Measurements from ENCODE around the gene FMR1. TPM values are rescaled to one million over a fixed set of nuclear protein-coding genes. Genes with fewer than 3 reads are reported as not detected.

Gene FMR1
- total RNA-seq, 1 donor from 2014 or later: 45.4 TPM

DNA sequence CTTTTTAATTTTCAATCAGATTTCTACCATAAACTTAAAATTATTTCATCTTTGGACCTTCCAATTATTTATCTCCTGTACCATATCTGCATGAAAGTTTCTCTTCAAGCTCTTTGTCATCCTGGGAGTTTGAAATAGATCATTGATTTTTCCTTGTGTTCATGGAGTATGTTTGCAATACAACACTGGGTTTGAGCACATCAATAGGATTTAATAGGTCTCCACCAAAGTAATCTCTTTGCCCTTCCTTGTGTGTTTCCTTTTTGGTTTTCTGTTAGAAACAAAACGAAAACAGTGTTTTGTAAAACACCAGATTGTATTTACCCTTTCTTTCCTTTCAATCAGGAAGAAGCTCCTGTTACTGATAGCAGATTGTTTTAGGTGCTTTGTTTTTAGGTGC lies 11.9 kb downstream of the FMR1 start:
- Mint-ChIP-seq H3K27ac (ENCODE audit: unreplicated experiment) (no peak overlapping the region), H3K27me3 (ENCODE audit: unreplicated experiment) (no peaks in the 10 kb centered on the region), H3K4me1 (ENCODE audit: low read depth, unreplicated experiment) (peaks cover 6% of the 10 kb centered on the region), H3K9me3 (ENCODE audit: unreplicated experiment) (no peaks in the 10 kb centered on the region), H3K4me3 (ENCODE audit: unreplicated experiment) (no peak overlapping the region), H3K36me3 (ENCODE audit: unreplicated experiment) (no peaks in the 10 kb centered on the region)
- no peak for DNase-seq
- TF ChIP-seq, protein P1, sequence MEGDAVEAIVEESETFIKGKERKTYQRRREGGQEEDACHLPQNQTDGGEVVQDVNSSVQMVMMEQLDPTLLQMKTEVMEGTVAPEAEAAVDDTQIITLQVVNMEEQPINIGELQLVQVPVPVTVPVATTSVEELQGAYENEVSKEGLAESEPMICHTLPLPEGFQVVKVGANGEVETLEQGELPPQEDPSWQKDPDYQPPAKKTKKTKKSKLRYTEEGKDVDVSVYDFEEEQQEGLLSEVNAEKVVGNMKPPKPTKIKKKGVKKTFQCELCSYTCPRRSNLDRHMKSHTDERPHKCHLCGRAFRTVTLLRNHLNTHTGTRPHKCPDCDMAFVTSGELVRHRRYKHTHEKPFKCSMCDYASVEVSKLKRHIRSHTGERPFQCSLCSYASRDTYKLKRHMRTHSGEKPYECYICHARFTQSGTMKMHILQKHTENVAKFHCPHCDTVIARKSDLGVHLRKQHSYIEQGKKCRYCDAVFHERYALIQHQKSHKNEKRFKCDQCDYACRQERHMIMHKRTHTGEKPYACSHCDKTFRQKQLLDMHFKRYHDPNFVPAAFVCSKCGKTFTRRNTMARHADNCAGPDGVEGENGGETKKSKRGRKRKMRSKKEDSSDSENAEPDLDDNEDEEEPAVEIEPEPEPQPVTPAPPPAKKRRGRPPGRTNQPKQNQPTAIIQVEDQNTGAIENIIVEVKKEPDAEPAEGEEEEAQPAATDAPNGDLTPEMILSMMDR (IDR thresholded peaks at IDR 0.05; ENCODE audit: partially characterized antibody, unreplicated experiment): no peak

- H3K27me3 Mint-ChIP-seq (ENCODE audit: unreplicated experiment): no peaks in the 10 kb centered on the region
- H3K9me3 Mint-ChIP-seq (ENCODE audit: unreplicated experiment): no peaks in the 10 kb centered on the region
- no peak for DNase-seq
- H3K27ac Mint-ChIP-seq (ENCODE audit: unreplicated experiment): no peak overlapping the region
- no peak overlapping the region for H3K4me3 Mint-ChIP-seq (ENCODE audit: unreplicated experiment)
- TF ChIP-seq, protein P1 (IDR thresholded peaks at IDR 0.05; ENCODE audit: partially characterized antibody, unreplicated experiment): no peak
- no peaks in the 10 kb centered on the region for H3K4me1 Mint-ChIP-seq (ENCODE audit: low read depth, unreplicated experiment)
- no peaks in the 10 kb centered on the region for H3K36me3 Mint-ChIP-seq (ENCODE audit: unreplicated experiment)
Observed at GRCh38 chrX:147927256-147927655, 15.5 kb downstream of the FMR1 start.

- TF ChIP-seq, protein P1 (IDR thresholded peaks at IDR 0.05; ENCODE audit: partially characterized antibody, unreplicated experiment): no peak
Observed at GRCh38 chrX:147933815-147934214, 22.1 kb downstream of the FMR1 start.

DNA sequence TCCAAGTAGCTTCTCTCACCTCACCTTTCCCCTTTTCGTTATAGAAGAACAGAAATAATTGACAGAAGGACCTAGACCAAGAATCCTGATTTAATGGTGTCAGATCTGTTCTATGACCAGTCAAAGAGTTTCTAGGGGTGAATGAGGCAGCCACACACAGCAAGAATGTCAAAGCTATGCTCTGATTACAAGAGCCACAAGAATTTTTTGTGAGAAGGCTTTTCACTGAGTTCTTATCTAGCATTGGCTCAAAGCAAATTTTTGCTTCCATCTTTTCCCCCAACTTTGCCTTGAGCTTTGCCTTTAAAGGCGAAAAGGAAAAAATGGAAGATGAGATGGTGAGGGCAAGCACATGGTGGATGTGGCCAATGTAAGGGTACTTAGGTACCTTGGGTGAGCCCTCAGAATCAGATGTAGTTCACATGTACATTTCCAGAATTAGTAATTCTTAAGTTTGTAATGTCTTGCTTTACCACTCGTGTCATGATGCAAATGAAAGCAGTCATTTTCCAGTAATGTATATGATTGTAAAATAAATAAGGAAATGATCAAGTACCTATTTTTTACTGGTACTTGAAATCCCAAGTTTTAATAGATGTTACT lies 23.5 kb downstream of the FMR1 start:
- DNase-seq: no peak
- no peaks in the 10 kb centered on the region for H3K36me3 Mint-ChIP-seq (ENCODE audit: unreplicated experiment)
- TF ChIP-seq, protein P1 (IDR thresholded peaks at IDR 0.05; ENCODE audit: partially characterized antibody, unreplicated experiment): no peak

More at GRCh38 chrX:147933815-147934214, 22.1 kb downstream of the FMR1 start:
- Mint-ChIP-seq H3K36me3 (ENCODE audit: unreplicated experiment) (no peaks in the 10 kb centered on the region), H3K27ac (ENCODE audit: unreplicated experiment) (no peak overlapping the region), H3K27me3 (ENCODE audit: unreplicated experiment) (no peaks in the 10 kb centered on the region), H3K4me1 (ENCODE audit: low read depth, unreplicated experiment) (no peaks in the 10 kb centered on the region), H3K4me3 (ENCODE audit: unreplicated experiment) (no peak overlapping the region), H3K9me3 (ENCODE audit: unreplicated experiment) (no peaks in the 10 kb centered on the region)
- DNase-seq: no peak

DNA sequence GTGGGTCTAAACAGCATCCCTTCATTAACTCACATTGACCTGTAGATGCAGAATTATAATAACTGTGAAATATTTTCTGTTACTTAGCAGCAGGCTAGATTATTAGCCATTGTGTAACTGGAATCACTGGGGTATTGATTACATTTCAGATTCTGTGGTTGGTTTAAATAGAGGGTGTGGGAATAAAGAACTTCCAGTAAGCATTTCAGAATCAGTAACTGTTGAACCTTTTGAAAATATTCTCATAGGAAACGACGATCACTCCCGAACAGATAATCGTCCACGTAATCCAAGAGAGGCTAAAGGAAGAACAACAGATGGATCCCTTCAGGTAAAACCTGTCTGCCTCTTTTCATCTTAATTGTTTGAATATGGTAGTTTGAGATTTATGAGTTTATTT lies 33.6 kb downstream of the FMR1 start:
- H3K4me1 Mint-ChIP-seq (ENCODE audit: low read depth, unreplicated experiment): no peaks in the 10 kb centered on the region
- no peak for DNase-seq
- TF ChIP-seq, protein P1 (IDR thresholded peaks at IDR 0.05; ENCODE audit: partially characterized antibody, unreplicated experiment): no peak
- no peaks in the 10 kb centered on the region for H3K27me3 Mint-ChIP-seq (ENCODE audit: unreplicated experiment)
- H3K36me3 Mint-ChIP-seq (ENCODE audit: unreplicated experiment): no peaks in the 10 kb centered on the region
- H3K27ac Mint-ChIP-seq (ENCODE audit: unreplicated experiment): no peak overlapping the region
- no peak overlapping the region for H3K4me3 Mint-ChIP-seq (ENCODE audit: unreplicated experiment)
- no peaks in the 10 kb centered on the region for H3K9me3 Mint-ChIP-seq (ENCODE audit: unreplicated experiment)

More for the DNA sequence above, 23.5 kb downstream of the FMR1 start:
- Mint-ChIP-seq H3K27ac (ENCODE audit: unreplicated experiment) (no peak overlapping the region), H3K4me3 (ENCODE audit: unreplicated experiment) (no peak overlapping the region), H3K27me3 (ENCODE audit: unreplicated experiment) (no peaks in the 10 kb centered on the region), H3K4me1 (ENCODE audit: low read depth, unreplicated experiment) (no peaks in the 10 kb centered on the region), H3K9me3 (ENCODE audit: unreplicated experiment) (no peaks in the 10 kb centered on the region)

Data from glutamatergic neuron (in vitro differentiated cells).